NCI-H2081 (cell line): ENCODE measurements around the gene PLA1A.

Experiments
- DNase-seq, 2 experiments: peaks; one replicate each; lab custom pipeline; 2025; lab: John Stamatoyannopoulos, UW

Gene PLA1A

DNA sequence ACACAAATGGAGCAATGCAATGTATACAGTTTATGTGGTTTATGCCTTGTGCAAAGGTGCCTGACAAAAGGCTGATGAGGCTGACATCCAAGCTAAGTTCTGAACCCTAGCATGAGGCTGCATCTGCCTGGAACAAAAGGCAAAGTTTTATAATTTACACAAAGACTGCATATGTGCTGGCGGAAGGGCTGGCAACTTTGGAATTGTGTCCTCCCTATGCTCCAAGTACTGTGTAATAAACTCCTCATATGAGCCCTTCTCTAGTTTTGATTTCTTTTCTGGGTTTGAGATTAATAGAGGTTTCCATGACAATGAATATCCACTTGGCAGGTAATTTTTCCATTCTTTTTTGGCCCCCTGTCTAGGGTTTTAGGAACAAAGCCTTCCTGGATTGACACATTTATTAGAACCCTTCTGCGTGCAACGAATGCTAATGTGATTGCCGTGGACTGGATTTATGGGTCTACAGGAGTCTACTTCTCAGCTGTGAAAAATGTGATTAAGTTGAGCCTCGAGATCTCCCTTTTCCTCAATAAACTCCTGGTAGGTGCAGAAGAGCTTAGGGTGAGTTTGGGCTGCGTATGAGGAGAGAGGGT lies 10.8 kb downstream of the PLA1A start:
- no peak for DNase-seq

DNA sequence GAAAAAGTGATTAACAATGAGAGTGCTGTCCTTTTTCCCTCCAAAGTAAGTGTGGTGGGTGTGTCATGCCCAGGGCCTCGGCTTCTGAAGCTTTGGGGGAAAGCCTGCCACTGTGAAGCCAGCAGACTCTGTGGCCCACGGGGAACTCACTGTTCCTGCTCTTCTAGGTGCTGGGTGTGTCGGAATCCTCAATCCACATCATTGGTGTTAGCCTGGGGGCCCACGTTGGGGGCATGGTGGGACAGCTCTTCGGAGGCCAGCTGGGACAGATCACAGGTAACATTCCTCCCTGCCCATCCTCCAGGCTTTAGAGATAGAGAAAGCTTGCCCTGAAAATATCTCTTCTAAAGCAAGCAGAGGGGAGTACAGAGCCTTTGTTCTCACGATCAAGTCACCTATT lies 11.6 kb downstream of the PLA1A start:
- no peak for DNase-seq

DNA sequence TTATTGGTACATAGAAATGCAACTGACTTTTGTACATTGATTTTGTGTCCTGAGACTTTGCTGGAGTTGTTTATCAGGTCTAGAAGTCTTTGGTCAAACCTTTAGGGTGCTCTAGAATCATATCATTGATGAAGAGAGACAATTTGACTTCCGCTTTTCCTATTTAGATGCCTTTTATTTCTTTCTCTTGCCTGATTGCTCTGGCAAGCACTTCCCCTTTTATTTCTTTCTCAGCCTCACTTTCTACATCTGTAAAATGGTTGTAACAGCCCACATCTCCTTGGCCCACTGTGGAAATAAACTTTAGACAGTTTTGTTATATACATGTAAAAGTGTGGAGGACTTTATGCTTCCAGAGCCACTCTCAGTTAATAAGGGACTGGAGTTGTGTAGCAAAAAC lies 14.0 kb downstream of the PLA1A start:
- no peak for DNase-seq

DNA sequence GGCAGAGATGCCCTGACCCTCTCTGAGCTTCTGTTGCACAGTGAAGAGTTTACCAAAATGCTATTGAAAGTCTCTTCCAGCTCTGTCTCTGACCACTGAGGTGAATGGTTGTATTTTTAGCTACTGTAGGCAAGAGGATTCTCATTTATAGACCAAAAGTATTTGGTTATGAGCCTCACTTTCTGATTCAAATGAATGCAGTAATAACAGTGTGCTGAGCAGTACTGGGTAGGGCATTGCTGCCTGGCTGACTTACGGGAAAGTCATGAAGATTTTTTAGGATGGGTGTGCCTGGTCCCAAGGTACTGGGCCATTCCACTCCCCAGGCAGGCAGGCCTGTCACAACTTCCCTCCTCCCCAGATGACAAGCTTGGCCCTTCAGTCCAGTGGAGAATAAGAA lies 15.5 kb downstream of the PLA1A start:
- DNase-seq: no peak

DNA sequence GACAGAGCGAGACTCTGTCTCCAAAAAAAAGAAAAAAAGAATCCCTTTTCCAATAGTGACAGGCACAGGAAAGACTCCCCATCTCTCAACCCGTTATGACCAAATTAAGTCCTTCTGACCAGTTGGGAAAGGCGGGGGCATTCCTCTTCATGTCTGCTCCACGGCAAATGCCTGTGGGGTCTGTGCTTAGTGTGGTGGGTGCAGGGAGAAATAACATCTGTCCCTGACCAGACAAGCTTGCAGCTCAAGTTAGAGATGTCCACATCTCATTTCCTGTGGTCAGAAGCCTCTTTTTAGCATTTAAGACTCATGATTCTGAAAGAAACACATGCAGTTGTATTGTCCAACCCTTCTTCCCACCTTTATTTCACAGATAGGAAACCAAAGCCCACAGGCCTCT lies 16.2 kb downstream of the PLA1A start:
- no peak for DNase-seq

DNA sequence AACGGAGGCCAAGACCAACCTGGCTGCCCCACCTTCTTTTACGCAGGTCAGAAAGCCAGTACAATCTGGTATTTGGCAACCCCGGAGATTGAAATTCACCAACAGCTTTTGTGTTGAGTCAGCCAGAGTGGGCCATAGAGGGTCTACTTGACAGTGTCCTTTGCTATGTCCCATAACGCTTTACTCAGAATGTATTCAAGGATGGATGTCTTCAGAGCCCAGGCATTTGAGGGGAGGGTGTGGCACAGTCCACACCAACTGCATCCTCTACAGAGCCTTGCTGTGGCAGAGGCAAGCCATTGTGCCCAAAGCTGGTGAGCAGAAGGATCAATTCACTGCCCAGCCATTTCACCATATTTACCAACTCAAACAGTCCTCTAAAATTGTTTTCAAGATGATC lies 18.4 kb downstream of the PLA1A start:
- no peak for DNase-seq

DNA sequence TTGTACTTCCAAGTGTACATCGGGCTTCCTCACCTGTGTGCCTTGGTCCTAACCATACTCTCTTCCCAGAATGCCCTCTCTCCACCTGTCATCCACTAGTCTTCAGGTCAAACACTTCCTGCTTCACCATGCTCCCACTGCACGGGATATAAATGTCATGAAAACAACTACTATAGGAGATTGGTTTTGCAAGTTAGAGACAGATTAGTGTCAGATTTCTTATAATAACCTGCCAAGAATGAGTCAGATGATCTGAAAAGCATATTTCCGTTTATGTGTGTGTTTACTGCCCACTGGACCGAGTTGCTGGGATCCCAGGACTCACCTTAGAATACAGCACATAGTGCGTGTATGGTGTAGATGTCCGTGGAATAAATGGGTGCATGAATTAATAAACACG lies 21.4 kb downstream of the PLA1A start:
- DNase-seq: no peak

DNA sequence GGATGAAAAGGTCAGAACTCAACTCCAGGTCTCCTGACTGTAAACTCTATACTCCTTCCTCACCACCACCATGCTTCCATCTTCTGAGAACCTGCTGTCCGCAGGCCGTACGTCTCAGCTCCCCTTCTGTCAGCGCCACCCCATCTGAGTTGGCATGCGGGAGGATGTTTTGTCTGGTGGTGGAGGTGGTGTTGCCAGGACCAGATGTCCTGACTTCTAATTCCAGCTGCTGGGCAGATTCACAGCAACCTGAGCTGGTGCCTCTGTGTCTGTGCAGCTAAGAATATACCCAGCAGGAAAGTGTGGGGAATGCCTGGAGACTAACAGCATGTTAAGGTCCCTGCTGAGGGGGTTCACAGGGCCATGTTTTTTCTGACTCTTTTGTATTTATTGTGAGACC lies 23.2 kb downstream of the PLA1A start:
- DNase-seq: no peak

DNA sequence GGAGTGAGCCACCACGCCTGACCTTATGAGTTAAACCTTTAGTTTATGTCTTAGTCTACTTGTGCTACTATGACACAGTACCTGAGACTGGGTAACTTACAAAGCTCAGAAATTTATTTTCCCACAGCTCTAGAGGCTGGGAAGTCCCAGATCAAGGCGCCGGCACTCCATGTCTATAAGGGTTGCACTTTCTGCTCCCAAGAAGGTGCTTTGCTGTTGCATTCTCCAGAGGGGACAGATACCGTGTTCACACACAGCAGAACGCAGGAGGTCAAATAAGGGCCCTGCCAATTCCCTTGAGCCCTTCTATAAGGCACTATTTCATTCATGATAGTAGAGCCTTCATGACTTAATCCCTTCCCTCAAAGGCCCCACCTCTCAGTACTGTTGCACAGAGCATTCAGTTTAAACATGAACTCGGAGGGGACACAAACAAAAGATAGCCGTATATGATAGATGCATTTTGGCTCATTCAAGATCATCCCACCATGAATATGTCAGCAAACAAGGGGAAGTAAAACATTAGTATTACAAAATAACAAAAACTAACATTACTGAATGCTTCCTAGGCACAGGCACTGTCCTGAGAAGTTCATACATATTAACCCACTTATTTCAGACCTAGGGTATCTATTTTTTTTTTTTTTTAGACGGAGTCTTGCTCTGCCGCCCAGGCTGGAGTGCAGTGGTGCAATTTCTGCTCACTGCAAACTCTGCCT lies 26.5 kb downstream of the PLA1A start:
- DNase-seq: no peak

DNA sequence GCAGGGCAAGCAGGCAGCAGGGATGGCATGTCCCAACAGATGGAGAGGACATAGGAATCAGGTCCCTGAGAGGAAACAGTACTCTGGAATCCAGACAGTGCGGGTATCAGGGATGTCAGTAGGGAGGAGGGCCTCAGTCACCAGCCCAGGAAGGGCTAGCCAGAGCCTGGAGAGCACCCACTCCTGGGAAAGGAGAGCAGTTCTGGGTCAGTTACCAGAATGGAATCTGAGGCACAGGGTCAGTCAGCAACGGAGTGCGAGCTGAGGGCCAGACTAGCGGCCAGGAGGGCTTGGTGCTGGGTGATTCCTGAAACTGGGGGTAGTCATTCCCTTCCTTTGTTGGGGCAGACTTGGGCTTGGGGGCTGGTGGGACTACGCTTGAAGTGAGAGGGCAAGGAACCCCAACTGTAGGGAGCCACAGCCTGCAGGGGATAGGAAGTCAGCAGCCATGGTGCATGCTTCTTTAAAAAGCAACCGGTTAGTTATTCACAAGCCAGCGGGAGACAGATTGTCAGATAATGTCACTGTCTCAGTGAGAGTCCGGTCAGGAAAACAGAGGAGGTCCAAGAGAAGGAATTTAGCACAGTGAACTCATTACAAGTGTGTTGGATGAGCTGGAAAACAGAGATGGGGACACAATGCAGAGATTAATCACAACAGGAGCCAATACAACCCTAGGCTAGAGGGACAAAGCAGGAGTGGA lies 27.9 kb downstream of the PLA1A start:
- no peak for DNase-seq

DNA sequence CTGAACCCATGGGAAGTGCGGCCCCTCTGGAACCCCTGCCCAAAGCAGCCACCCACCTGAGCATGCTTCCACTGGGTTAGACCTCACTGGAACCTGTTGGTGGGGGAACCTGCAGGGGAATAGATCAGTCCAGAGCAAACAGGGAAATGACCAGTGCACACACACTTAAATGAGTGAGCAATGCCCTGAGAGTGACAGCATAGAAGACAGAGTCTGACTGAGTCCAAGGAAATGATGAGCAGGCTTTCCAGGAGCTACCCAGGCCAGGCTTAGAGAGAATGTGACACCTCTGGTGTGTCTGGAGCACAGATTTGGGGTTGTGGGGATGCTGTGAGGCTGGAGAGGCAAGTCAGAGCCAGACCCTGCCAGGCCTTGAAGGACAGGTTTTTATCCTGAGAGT lies 28.5 kb downstream of the PLA1A start:
- no peak for DNase-seq

DNA sequence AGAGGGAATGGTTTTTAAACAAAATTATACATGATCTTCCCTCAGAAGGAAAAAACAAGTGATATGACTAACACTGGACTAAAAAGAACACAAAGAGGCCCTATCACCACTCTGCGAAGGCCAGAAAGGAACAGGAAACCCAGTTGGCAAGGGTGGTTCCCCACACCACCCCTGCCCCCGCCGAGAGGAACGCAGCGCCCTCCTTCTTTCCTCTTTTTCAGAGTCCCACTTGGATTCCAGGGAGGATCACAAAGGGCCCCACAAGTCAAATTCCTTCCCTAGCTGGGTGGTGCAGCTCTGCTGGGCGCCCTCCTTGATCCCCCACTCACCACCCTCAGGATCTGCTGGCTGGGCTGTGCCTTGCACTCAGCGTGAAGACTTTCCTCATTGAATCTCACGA lies 29.8 kb downstream of the PLA1A start:
- DNase-seq: no peak

DNA sequence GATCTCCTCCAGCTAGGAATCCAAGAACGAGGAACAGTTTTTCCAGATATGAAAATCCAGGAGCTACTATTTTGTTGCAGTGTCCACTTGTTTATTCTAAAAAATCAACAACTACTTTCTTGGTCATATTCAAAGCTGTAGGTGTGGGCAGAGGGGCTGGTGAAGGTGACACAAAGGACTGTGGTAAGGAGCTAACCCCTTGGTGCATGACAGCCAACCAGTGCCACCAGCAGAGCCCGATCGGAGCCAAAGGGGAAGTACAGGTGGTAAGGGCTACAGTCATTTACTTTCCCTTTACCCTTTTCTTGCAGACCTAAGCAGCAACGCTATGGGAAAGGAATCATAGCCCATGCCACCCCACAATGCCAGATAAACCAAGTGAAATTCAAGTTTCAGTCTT lies 30.7 kb downstream of the PLA1A start:
- DNase-seq: no peak

DNA sequence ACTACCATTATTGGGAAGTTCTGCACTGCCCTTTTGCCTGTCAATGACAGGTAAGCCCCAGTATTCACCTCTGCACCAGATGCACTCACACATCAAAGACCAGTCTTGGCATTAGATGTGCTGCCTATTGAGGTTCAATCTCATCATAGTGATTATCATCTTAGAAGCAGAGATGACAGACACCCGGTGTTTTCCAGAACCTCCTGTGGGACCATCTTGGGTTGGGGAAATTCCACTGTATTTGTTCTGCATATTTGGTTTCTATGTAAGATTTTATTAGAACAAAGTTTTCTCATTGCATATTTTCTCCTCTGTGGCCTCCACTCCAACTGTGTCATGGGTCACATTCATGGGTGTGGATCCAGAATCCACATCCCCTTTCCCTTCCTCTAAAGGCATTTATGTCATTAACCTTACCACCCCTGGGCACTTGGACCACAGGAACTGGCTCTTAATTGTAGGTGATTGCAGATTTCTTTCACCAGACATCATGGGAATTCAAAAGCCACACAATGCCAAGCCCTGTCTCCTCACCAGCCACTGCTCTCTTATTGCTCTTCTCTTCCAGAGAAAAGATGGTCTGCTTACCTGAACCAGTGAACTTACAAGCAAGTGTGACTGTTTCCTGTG lies 31.2 kb downstream of the PLA1A start:
- DNase-seq: no peak

DNA sequence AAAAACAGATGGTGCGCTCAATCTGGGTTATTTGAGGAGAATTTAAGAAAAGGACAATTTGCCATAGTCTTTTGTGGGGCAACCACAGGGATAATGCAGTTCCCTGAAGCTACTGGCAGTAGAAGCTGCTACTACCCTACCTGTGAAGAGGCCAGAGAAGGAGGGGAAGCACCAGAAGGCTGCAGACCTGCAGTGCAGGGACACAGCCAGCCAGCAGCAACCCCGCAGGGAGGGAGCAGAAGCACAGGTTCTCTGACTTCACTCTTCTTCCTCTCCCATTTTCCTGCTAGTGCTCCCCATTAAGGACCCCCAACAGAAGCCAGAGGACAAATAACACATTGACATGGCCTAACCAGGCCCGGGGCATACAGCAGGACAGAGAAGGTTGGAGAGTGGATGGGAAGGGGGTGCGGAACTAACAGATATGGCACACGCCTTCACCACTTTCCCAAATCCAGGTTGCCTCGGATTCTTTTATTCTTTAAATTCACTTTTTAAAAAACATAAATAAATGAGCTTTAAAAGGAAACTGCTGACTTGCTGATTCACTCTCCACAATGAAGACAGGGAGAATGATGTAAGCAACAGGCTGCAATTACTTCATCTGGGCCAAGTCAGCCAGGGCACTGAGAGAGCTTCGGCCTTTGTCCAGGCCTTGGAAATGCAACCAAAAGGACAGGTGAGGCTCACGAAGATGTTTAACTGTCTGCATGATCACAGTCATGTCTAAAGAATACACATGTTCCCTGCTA lies 32.6 kb downstream of the PLA1A start:
- DNase-seq: no peak

DNA sequence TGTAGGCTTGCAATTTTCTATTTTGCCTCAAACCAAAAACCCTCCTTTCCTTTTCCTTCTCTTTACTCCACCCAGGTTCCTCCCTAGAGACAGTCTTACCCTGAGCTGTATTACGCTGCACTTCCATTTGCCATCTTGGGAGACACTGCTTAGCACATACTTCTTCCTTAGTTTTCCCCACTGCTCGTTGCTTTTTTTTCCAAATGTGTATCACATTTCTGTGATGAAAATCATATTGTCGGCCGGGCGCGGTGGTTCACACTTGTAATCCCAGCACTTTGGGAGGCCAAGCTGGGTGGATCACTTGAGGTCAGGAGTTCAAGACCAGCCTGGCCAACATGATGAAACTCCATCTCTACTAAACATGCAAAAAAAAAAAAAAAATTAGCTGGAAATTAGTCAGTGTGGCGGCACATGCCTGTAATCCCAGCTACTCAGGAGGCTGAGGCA lies 33.2 kb downstream of the PLA1A start:
- no peak for DNase-seq

DNA sequence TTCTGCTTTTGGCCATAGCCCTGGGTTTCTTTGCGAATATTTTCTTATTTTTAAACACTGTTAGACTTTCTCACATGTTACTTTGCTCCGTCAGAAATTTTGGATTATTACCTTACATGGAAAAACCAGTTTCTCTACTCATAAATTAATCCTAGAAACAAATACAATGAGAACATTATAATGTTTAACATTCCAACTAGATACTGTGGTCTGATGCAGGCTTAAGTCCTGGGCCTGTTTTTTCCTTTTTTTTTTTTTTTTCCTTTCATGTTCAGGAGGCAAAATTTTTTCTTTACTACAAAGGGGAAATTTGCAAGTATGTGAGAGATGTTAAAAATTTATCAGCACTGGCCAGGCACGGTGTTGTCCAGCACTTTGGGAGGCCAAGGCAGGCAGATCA lies 33.8 kb downstream of the PLA1A start:
- DNase-seq: no peak

DNA sequence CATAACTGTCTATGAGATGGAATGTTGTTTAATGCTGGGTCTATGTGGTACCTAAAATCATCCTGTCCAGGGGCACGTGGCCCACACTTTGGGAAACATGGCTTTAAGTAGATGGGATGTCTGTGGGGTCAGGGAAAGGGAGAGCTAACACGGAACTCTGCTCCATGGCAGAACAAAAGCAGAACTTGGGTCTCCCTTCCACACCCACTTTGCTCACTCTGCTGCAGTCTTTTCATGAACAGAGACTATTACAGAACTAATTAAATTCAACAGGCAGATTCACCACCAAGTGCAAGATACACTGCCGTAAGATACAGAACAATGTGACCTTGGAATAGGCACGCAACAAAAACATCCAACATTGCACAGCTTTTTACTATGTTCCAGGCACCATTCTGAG lies 34.5 kb downstream of the PLA1A start:
- no peak for DNase-seq

DNA sequence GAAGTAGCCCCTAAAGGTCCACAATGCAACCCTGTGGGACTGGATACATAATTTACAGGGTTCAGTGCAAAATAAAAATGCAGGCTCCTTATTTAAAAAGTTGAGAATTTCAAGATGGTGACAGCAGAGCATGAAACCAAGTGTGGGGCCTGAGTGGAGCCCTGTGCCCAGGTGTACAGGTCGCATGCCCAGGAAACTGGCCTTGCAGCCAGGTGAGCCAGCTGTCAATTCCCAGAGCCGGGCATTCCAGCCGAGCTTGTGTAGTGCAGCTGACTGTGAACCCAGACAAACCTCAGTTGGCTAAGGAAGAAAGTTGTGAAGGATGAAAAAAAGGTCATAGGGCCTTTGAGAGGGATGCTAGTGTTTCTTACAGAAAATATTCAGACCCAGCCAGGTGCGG lies 35.1 kb downstream of the PLA1A start:
- no peak for DNase-seq

DNA sequence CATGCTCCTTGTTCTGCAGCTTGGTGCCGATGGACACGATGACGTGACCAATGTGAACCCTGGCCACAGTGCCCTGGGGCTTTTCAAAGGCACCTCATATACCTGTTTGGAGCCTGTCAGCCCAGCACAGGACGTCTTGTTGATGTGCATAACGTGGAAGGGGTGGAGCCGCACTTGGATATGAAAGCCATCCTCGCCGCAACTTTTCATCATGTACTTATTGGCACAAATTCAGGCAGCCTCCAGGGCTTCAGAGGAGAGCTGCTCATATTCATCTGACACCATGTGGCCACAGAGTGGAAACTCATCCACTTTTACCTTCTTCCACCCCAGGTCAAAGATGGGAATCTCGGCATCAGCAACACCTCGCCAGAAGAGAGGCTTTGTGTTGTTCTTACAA lies 38.0 kb downstream of the PLA1A start:
- DNase-seq: no peak

DNA sequence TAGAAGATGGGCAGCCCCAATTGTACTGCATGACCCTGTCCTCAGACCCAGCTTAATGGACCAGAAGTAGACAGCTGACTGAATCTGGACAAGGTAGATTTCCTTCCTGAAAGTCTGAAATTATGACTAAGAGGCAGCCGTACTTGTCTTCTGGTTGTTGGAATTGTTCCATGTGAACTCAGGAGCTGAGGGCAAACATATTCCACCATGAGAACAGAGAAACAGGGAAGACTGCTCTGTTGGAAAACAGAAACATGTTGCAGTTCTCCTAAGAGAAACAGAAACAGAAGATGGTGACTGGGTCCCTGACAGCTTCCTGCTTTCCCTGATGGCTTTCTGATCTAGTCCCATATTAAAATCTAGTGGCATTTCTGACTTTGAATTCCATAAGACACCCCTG lies 38.6 kb downstream of the PLA1A start:
- no peak for DNase-seq

DNA sequence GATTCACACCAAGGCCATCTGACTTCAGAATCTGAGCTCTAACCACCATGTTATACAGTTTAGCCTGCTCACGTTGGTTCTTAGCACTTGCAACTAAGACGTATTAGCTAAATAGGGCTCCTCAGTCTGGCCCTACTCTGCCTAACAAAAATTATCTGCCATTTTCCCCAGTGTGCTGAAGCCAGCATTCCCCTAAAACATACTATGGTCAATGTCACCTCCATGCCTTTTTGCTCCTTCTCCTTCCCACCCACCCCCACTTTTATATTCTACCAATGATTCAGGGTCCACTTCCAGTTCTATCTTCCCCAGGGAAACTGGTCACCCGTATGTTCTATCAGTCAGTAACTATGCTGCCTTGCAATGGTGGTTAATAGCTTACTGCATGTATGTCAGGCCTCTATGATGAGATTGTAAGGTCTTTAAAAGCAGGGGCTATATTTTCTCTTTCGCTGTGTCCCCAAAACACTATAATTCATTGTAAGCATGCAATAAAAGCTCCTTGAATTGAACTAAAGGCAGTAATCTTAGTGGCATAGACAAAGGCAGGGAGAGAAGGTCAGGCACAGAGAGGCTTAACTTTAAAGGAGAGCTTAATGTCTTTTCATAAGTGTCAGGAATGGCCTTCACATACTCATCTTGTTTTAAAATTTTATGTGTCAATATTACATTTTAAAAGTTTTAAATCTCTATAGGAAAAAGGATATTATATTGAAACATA lies 39.4 kb downstream of the PLA1A start:
- DNase-seq: no peak
